ENCODE measurements around the gene TUB. TPM values are rescaled to one million over a fixed set of nuclear protein-coding genes. Genes with fewer than 3 reads are reported as not detected.

The TUB gene
- polyA plus RNA-seq, 1 of the 3 experiments (the other 2 are of a cell fraction): 11.3 TPM

GRCh38 chr11:8107642-8108041, 26.6 kb downstream of the TUB start:
- CTCF ChIA-PET: interaction anchor here (0.7 to 23.6 kb wide), 8 partner anchors 8 to 459 kb away, joined by 3 to 574 read pairs (median 4); partner anchors contain the start of gene EIF3F
- no peaks in the 10 kb centered on the region for H3K9me3 ChIP-seq
- H4K20me1 ChIP-seq (ENCODE audit: insufficient read depth): no peaks in the 10 kb centered on the region
- H2AFZ ChIP-seq (ENCODE audit: low read depth): no peak overlapping the region
- no peaks in the 10 kb centered on the region for H3K79me2 ChIP-seq (ENCODE audit: insufficient read depth)
- POLR2A ChIA-PET: no interaction called here
- H3K27ac ChIP-seq (ENCODE audit: low read depth in 2 of 2, low read length in 1 of 2): no peak overlapping the region
- H3K36me3 ChIP-seq (replicated peaks in 1 of 2; ENCODE audit: control insufficient read depth in 1 of 2, insufficient read depth in 2 of 2, low read length in 1 of 2): peaks cover 0 to 52% of the 10 kb centered on the region in 2 experiments
- no peak overlapping the region for H3K9ac ChIP-seq
- H3K9me2 ChIP-seq: no peaks in the 10 kb centered on the region
- 81% methylated on average over 5 of the region's 5 CpGs for WGBS (ENCODE audit: low lambda C conversion rate)
- TF ChIP-seq TCF12 (IDR thresholded peaks at IDR 0.05) (no peak), FOSL2 (IDR thresholded peaks at IDR 0.05; ENCODE audit: borderline replicate concordance, low read depth) (no peak), NFIC (IDR thresholded peaks at IDR 0.05; ENCODE audit: borderline replicate concordance) (no peak), MXI1 (IDR thresholded peaks at IDR 0.05; ENCODE audit: low read depth, low read length) (no peak), EP300 (IDR thresholded peaks at IDR 0.05; ENCODE audit: borderline replicate concordance in 1 of 2, low read depth in 1 of 2, low read length in 1 of 2) (no peak), SMC3 (IDR thresholded peaks at IDR 0.05; ENCODE audit: low read depth, low read length) (no peak), MAX (IDR thresholded peaks at IDR 0.05; ENCODE audit: low read depth) (no peak)
- no peak for DNase-seq
- H3K27me3 ChIP-seq (ENCODE audit: insufficient read depth): no peaks in the 10 kb centered on the region
- H3K4me3 ChIP-seq (ENCODE audit: low read depth in 2 of 2, low read length in 1 of 2): no peak overlapping the region
- no peaks in the 10 kb centered on the region for H3F3A ChIP-seq (replicated peaks; ENCODE audit: insufficient read depth)
- peaks cover 0 to 13% of the 10 kb centered on the region in 2 experiments; a peak in 2 of 4 replicates for H3K4me1 ChIP-seq (ENCODE audit: control insufficient read depth in 1 of 2, insufficient read depth in 2 of 2, low read depth in 1 of 2, low read length in 1 of 2)
- no peak overlapping the region for H3K4me2 ChIP-seq

GRCh38 chr11:8108421-8108820, 27.4 kb downstream of the TUB start:
- Histone ChIP-seq H3F3A (replicated peaks; ENCODE audit: insufficient read depth) (no peaks in the 10 kb centered on the region), H3K4me1 (ENCODE audit: control insufficient read depth in 1 of 2, insufficient read depth in 2 of 2, low read depth in 1 of 2, low read length in 1 of 2) (peaks cover 0 to 13% of the 10 kb centered on the region in 2 experiments; a peak in 2 of 4 replicates), H3K27ac (ENCODE audit: low read depth in 2 of 2, low read length in 1 of 2) (no peak overlapping the region), H3K9ac (no peak overlapping the region), H3K4me2 (no peak overlapping the region), H3K4me3 (ENCODE audit: low read depth in 2 of 2, low read length in 1 of 2) (no peak overlapping the region), H3K79me2 (ENCODE audit: insufficient read depth) (no peaks in the 10 kb centered on the region), H3K36me3 (replicated peaks in 1 of 2; ENCODE audit: control insufficient read depth in 1 of 2, insufficient read depth in 2 of 2, low read length in 1 of 2) (peaks cover 0 to 44% of the 10 kb centered on the region in 2 experiments), H4K20me1 (ENCODE audit: insufficient read depth) (no peaks in the 10 kb centered on the region), H2AFZ (ENCODE audit: low read depth) (no peak overlapping the region), H3K27me3 (ENCODE audit: insufficient read depth) (no peaks in the 10 kb centered on the region), H3K9me2 (no peaks in the 10 kb centered on the region), H3K9me3 (no peaks in the 10 kb centered on the region)
- 85% methylated on average over 2 of the region's 2 CpGs for WGBS (ENCODE audit: low lambda C conversion rate)
- POLR2A ChIA-PET: no interaction called here
- TF ChIP-seq EP300 (IDR thresholded peaks at IDR 0.05; ENCODE audit: borderline replicate concordance in 1 of 2, low read depth in 1 of 2, low read length in 1 of 2) (no peak), IRF3 (IDR thresholded peaks at IDR 0.05; ENCODE audit: low read depth, low read length) (no peak), GABPA (IDR thresholded peaks at IDR 0.05; ENCODE audit: low read depth) (no peak)
- CTCF ChIA-PET: interaction anchor here (0.9 to 7.0 kb wide), 4 partner anchors 9 to 102 kb away, joined by 3 to 46 read pairs (median 28); no protein-coding TSS in a partner anchor
- DNase-seq: no peak

GRCh38 chr11:8109675-8110074, 28.7 kb downstream of the TUB start:
- Histone ChIP-seq H3K9ac (no peak overlapping the region), H4K20me1 (ENCODE audit: insufficient read depth) (no peaks in the 10 kb centered on the region), H3K27ac (ENCODE audit: low read depth in 2 of 2, low read length in 1 of 2) (no peak overlapping the region), H3F3A (replicated peaks; ENCODE audit: insufficient read depth) (no peaks in the 10 kb centered on the region), H3K9me2 (no peaks in the 10 kb centered on the region), H3K36me3 (replicated peaks in 1 of 2; ENCODE audit: control insufficient read depth in 1 of 2, insufficient read depth in 2 of 2, low read length in 1 of 2) (peaks cover 0 to 36% of the 10 kb centered on the region in 2 experiments), H2AFZ (ENCODE audit: low read depth) (no peak overlapping the region), H3K4me3 (ENCODE audit: low read depth in 2 of 2, low read length in 1 of 2) (no peak overlapping the region), H3K4me2 (no peak overlapping the region), H3K79me2 (ENCODE audit: insufficient read depth) (no peaks in the 10 kb centered on the region), H3K4me1 (ENCODE audit: control insufficient read depth in 1 of 2, insufficient read depth in 2 of 2, low read depth in 1 of 2, low read length in 1 of 2) (peaks cover 0 to 13% of the 10 kb centered on the region in 2 experiments; a peak in 2 of 4 replicates), H3K9me3 (0 out of 2 replicates have a peak, but pooled peaks cover 1% of the 10 kb centered on the region), H3K27me3 (ENCODE audit: insufficient read depth) (no peaks in the 10 kb centered on the region)
- no peak for DNase-seq
- TF ChIP-seq GATA2 (CRISPR knock-in tag; IDR thresholded peaks at IDR 0.05) (no peak), PBX3 (IDR thresholded peaks at IDR 0.05) (no peak), TEAD4 (IDR thresholded peaks at IDR 0.05; ENCODE audit: borderline replicate concordance, insufficient read depth) (no peak), RAD21 (IDR thresholded peaks at IDR 0.05; ENCODE audit: low read length) (no peak)
- POLR2A ChIA-PET: no interaction called here
- CTCF ChIA-PET: interaction anchor here (3.0 to 7.0 kb wide), 3 partner anchors 11 to 104 kb away, joined by 14 to 46 read pairs (median 43); no protein-coding TSS in a partner anchor

All from SK-N-SH (cell line).